Astrocyte of the spinal cord (primary cell): ENCODE results near the gene TAS2R40.
A peak's percentile ranks its signal among the peaks of the same experiment; 100 is the strongest.

Source experiments
- DNase-seq: peaks from one replicate; pipeline ENCODE4 v3.0.0; 2011; ENCODE audit warnings: low read depth, low spot score
- H3K4me3 ChIP-seq: 2 replicates; pipeline ENCODE4 v1.5.1; 2011; ENCODE audit warnings: low read depth, mild to moderate bottlenecking, low read length, moderate library complexity
- CTCF ChIP-seq: IDR thresholded peaks from 2 replicates; pipeline ENCODE4 v1.5.1; 2012; ENCODE audit warnings: low read depth, mild to moderate bottlenecking, low read length, inconsistent platforms
- in situ Hi-C: cut with HindIII; loops from 2 replicates; pipeline ENCODE4 v1.10.0; 2017; ENCODE audit warnings: low sequenced_read_pairs

Gene TAS2R40

GRCh38 chr7:143244321-143244720, 22.5 kb downstream of the TAS2R40 start:
- in situ Hi-C loops = no loop called here
- no peak for DNase-seq
- no peak for TF ChIP-seq CTCF
- H3K4me3 ChIP-seq = no peak overlapping the region

- DNase-seq = peak; percentile 30
- no peak for TF ChIP-seq CTCF
- no peak overlapping the region for H3K4me3 ChIP-seq
- in situ Hi-C loops = no loop called here
Measured at GRCh38 chr7:143245123-143245522, 23.3 kb downstream of the TAS2R40 start.

- no peak for TF ChIP-seq CTCF
- no peak for DNase-seq
- no peak overlapping the region for H3K4me3 ChIP-seq
- in situ Hi-C loops = no loop called here
Measured at GRCh38 chr7:143247372-143247771, 25.5 kb downstream of the TAS2R40 start.

- no peak overlapping the region for H3K4me3 ChIP-seq
- in situ Hi-C loops = no loop called here
- TF ChIP-seq CTCF = no peak
- DNase-seq = no peak
Measured at GRCh38 chr7:143248761-143249354, 27.0 kb downstream of the TAS2R40 start.

- TF ChIP-seq CTCF = no peak
- DNase-seq = no peak
- no peak overlapping the region for H3K4me3 ChIP-seq
- in situ Hi-C loops = no loop called here
Measured at GRCh38 chr7:143250199-143250598, 28.4 kb downstream of the TAS2R40 start.

- DNase-seq = no peak
- H3K4me3 ChIP-seq = no peak overlapping the region
- in situ Hi-C loops = no loop called here
- no peak for TF ChIP-seq CTCF
Measured at GRCh38 chr7:143250822-143251221, 29.0 kb downstream of the TAS2R40 start.

- in situ Hi-C loops = no loop called here
- no peak for DNase-seq
- no peak overlapping the region for H3K4me3 ChIP-seq
- TF ChIP-seq CTCF = no peak
Measured at GRCh38 chr7:143252006-143252405, 30.2 kb downstream of the TAS2R40 start.
